ENCODE results near the gene LYRM4. TPM values are rescaled to one million over a fixed set of nuclear protein-coding genes. Genes with fewer than 3 reads are reported as not detected.

LYRM4 gene
- total and polyA plus RNA-seq, 9 of the 15 experiments (the other 6 are each of a cell fraction or from before 2014, with no cell fraction given), result 24.2 to 69.4 (median 41.8) TPM

GRCh38 chr6:5151955-5152401 is 108.8 kb downstream of the LYRM4 start:
- no peak for FAIRE-seq
- TF ChIP-seq MTA2 (IDR thresholded peaks at IDR 0.05; ENCODE audit: low read depth), result no peak
- TF ChIP-seq ZNF830 (CRISPR knock-in tag; IDR thresholded peaks at IDR 0.05), result no peak
- TF ChIP-seq TSC22D4 (tag; IDR thresholded peaks at IDR 0.05), result no peak
- TF ChIP-seq TBL1XR1 (IDR thresholded peaks at IDR 0.05; ENCODE audit: low read length in 2 of 2), result no peak
- TF ChIP-seq BMI1 (IDR thresholded peaks at IDR 0.05; ENCODE audit: low read length), result no peak
- TF ChIP-seq LARP7 (IDR thresholded peaks at IDR 0.05), result no peak
- TF ChIP-seq TEAD2 (tag; IDR thresholded peaks at IDR 0.05), result no peak
- TF ChIP-seq STAT5A (IDR thresholded peaks at IDR 0.05; ENCODE audit: borderline replicate concordance, low read length), result no peak
- TF ChIP-seq YY1 (IDR thresholded peaks at IDR 0.05; ENCODE audit: borderline replicate concordance in 1 of 3, control insufficient read depth in 1 of 3, extremely low read depth in 1 of 3, insufficient read depth in 3 of 3, insufficient read length in 1 of 3, insufficient replicate concordance in 2 of 3, low read depth in 1 of 3, low read length in 2 of 3), result no peak
- no peak for TF ChIP-seq RBFOX2 (IDR thresholded peaks at IDR 0.05; ENCODE audit: low read depth, low read length)
- TF ChIP-seq PYGO2 (tag; IDR thresholded peaks at IDR 0.05), result no peak
- no peak for TF ChIP-seq GABPB1 (CRISPR knock-in tag; IDR thresholded peaks at IDR 0.05)
- H3K27me3 ChIP-seq (ENCODE audit: control insufficient read depth in 2 of 2, insufficient read depth in 2 of 2, low read length in 2 of 2), result no peaks in the 10 kb centered on the region
- H4K20me1 ChIP-seq (replicated peaks; ENCODE audit: control insufficient read depth, insufficient read depth, low read length), result no peaks in the 10 kb centered on the region; the same call in 1 of the 2 replicates
- no peaks in the 10 kb centered on the region for H3K4me1 ChIP-seq (replicated peaks in 1 of 2; ENCODE audit: control insufficient read depth in 2 of 2, insufficient read depth in 2 of 2, low read length in 2 of 2)
- 76% methylated on average over 7 of the region's 7 CpGs for WGBS (ENCODE audit: insufficient coverage, low coverage, missing lambda C conversion rate)
- no TSS peak for BruUV-seq (replicated peaks)
- H3K4me3 ChIP-seq, result no peak overlapping the region
- no peaks in the 10 kb centered on the region for H3K9me1 ChIP-seq (ENCODE audit: control insufficient read depth, insufficient read depth, low read length)
- CTCF ChIA-PET (ENCODE audit: low intra/inter-chr PET ratio), result no interaction called here
- H2AFZ ChIP-seq (ENCODE audit: low read depth, low read length), result no peak overlapping the region
- in situ Hi-C loops (cut with MboI) (no loop called here), intact Hi-C loops (cut with micrococcal nuclease) (no loop called here)
- no peaks in the 10 kb centered on the region for H3K9me3 ChIP-seq (replicated peaks; ENCODE audit: control insufficient read depth, insufficient read depth, low read depth, low read length)
- no peaks in the 10 kb centered on the region for H3K79me2 ChIP-seq (ENCODE audit: control insufficient read depth, insufficient read depth, low read length)
- ATAC-seq, result no peak
- H3K27ac ChIP-seq (ENCODE audit: extremely low read depth, low read depth, low read length), result no peak overlapping the region
- POLR2A ChIA-PET, result interaction anchor here (0.6 kb wide), 1 partner anchor 78 kb away, joined by 3 read pairs; no protein-coding TSS in a partner anchor
- DNase-seq (ENCODE audit: extremely low read depth in 1 of 4, low spot score in 3 of 4), result no peak
- H3K4me2 ChIP-seq (ENCODE audit: insufficient read depth, low read length), result no peak overlapping the region
- H3K36me3 ChIP-seq (ENCODE audit: control insufficient read depth, insufficient read depth, low read length), result no peaks in the 10 kb centered on the region
- no peak overlapping the region for H3K9ac ChIP-seq (ENCODE audit: insufficient read depth in 1 of 2, low read depth in 2 of 2, low read length in 2 of 2)

Data from K562 (cell line).